Skeletal muscle tissue (tissue), 4 donors: ENCODE measurements around the gene DCAF7. TPM values are rescaled to one million over a fixed set of nuclear protein-coding genes. Genes with fewer than 3 reads are reported as not detected.

Experiments
- H3K27ac ChIP-seq: one replicate; pipeline ENCODE4 v1.7.0; 2013; ENCODE audit warnings: mild to moderate bottlenecking, low read depth, low read length, inconsistent platforms
- H3K27me3 ChIP-seq, 3 donors: one replicate each; pipeline ENCODE4 v1.7.0; 2013; ENCODE audit warnings: low read length in 3 of 3; ENCODE audit not compliant: control insufficient read depth in 3 of 3, insufficient read depth in 3 of 3
- H3K36me3 ChIP-seq, 3 donors: one replicate each; pipeline ENCODE4 v1.7.0; 2013; ENCODE audit warnings: low read length in 3 of 3; ENCODE audit not compliant: control insufficient read depth in 3 of 3, insufficient read depth in 3 of 3
- H3K4me1 ChIP-seq, 3 donors: one replicate each; pipeline ENCODE4 v1.7.0; 2013; ENCODE audit warnings: low read length in 3 of 3, mild to moderate bottlenecking in 3 of 3; ENCODE audit not compliant: control insufficient read depth in 3 of 3, insufficient read depth in 3 of 3
- H3K4me3 ChIP-seq, 3 donors: one replicate each; pipeline ENCODE4 v1.7.0; 2013; ENCODE audit warnings: low read length in 3 of 3
- H3K9ac ChIP-seq, 3 donors: one replicate each; pipeline ENCODE4 v1.7.0; 2013; ENCODE audit warnings: low read length in 3 of 3, mild to moderate bottlenecking in 3 of 3, moderate library complexity in 2 of 3, low read depth in 1 of 3
- H3K9me3 ChIP-seq, 3 donors: one replicate each; pipeline ENCODE4 v1.7.0; 2013; ENCODE audit warnings: low read length in 3 of 3; ENCODE audit not compliant: control insufficient read depth in 3 of 3
- total RNA-seq: library from RNA; depleted of rRNA; stranded (reverse); fragments of >200 nt; gene quantifications from one replicate; pipeline ENCODE4 v1.2.3, GENCODE V29; 2014
- donor health status: Osteomylitis.

Gene DCAF7
- total RNA-seq, 1 donor from 2014 or later: 13.6 TPM

DNA sequence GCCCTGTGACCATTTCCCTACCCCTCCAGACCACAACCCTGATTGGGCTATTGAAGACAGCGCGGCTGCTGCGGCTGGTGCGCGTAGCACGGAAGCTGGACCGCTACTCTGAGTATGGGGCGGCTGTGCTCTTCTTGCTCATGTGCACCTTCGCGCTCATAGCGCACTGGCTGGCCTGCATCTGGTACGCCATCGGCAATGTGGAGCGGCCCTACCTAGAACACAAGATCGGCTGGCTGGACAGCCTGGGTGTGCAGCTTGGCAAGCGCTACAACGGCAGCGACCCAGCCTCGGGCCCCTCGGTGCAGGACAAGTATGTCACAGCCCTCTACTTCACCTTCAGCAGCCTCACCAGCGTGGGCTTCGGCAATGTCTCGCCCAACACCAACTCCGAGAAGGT lies 14.6 kb upstream of the DCAF7 start:
- Histone ChIP-seq H3K27ac (no peak overlapping the region), H3K27me3 (peaks cover 23 to 36% (median 28%) of the 10 kb centered on the region in 3 donors), H3K9ac (no peak overlapping the region), H3K36me3 (no peaks in the 10 kb centered on the region), H3K4me1 (peaks cover 3 to 8% (median 6%) of the 10 kb centered on the region in 3 donors), H3K9me3 (no peaks in the 10 kb centered on the region), H3K4me3 (no peak overlapping the region)

DNA sequence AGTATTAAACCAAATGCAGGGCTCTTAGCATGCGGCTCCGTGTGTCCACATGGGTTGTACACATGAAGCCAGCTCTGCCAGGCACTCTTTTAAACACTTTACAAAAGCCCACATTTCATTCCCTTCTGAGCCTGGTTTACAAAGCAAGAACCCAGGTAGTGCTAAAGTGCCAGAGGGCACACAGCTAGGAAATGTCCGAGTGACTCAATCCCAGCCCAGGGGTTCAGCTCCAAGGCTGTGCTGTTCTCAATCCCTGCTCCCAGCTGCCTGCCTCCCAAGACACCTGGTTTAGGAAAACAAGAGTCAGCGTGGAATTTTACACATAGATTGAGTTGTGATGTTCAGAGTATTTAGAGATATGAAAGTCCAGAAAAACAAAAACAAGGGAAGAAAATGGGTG lies 13.3 kb upstream of the DCAF7 start:
- Histone ChIP-seq H3K9me3 (no peaks in the 10 kb centered on the region), H3K4me3 (no peak overlapping the region), H3K27ac (no peak overlapping the region), H3K36me3 (no peaks in the 10 kb centered on the region), H3K4me1 (peaks cover 3 to 8% (median 6%) of the 10 kb centered on the region in 3 donors), H3K27me3 (peaks cover 25 to 38% (median 28%) of the 10 kb centered on the region in 3 donors), H3K9ac (no peak overlapping the region)

DNA sequence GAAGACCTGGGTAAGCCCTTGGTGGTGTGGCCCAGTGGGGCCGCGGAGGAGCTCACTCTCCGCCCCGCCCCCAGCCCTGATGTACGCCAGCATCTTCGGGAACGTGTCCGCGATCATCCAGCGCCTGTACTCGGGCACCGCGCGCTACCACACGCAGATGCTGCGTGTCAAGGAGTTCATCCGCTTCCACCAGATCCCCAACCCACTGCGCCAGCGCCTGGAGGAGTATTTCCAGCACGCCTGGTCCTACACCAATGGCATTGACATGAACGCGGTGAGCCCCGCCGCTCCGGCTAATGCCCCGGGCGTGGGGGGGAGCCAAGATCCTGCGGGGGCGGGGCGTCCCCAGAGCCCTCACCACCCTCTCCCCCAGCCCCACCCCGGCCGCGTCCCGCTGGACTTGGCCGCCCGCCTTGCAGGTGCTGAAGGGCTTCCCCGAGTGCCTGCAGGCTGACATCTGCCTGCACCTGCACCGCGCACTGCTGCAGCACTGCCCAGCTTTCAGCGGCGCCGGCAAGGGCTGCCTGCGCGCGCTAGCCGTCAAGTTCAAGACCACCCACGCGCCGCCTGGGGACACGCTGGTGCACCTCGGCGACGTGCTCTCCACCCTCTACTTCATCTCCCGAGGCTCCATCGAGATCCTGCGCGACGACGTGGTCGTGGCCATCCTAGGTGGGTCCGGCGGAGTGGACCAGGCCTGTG lies 12.1 kb upstream of the DCAF7 start:
- no peaks in the 10 kb centered on the region for H3K36me3 ChIP-seq
- peak overlapping the region in 1 of 3 donors; percentile 29 for H3K4me3 ChIP-seq
- H3K27me3 ChIP-seq: peaks cover 29 to 38% (median 30%) of the 10 kb centered on the region in 3 donors
- peaks cover 3 to 8% (median 6%) of the 10 kb centered on the region in 3 donors for H3K4me1 ChIP-seq
- no peaks in the 10 kb centered on the region for H3K9me3 ChIP-seq
- H3K27ac ChIP-seq: no peak overlapping the region
- no peak overlapping the region for H3K9ac ChIP-seq

DNA sequence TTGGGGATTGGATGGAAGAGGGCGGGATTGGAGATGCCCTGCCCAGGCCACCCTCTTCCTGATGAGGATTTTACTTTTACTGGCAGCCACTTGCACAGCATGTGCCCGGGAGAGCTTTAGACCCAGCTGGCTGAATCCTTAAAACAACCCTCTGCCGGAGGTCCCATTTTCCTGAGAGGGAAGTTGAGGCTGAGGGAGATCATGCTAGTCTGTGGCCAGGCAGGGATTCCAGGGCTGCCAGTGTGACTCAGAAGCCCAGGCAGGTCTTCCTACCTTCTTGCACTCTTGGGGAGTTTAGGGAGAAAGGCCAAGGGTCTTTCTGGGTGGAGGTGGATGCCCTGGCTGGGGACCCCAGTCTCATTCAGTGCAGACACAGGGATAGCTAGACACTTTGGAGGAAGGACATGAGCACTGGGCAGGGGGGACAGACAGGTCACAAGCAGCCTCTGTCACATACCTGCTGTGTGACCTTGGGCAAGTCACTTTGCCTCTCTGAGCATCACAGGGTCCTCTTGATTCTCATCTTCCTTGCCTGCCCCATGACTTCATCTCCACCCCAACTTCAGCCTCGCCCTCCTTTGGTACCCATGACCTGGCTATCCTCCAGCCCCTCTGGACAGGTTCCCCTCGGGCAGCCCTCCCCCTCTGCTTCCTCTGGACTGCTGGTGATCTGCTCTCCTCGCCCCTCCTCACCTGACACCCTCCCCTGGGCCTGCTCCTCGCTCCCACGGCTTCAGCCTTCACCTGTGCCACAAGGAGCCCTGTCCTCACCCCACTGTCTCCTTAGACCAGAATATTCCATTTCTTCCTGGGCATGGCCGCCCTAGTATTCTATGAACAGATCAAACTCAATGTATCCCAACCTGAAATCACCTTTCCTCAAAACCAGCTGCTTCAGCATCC lies 11.3 kb upstream of the DCAF7 start:
- Histone ChIP-seq H3K4me3 (no peak overlapping the region), H3K27ac (no peak overlapping the region), H3K4me1 (peaks cover 3 to 8% (median 6%) of the 10 kb centered on the region in 3 donors), H3K36me3 (no peaks in the 10 kb centered on the region), H3K9ac (no peak overlapping the region), H3K27me3 (peaks cover 29 to 38% (median 30%) of the 10 kb centered on the region in 3 donors), H3K9me3 (no peaks in the 10 kb centered on the region)

DNA sequence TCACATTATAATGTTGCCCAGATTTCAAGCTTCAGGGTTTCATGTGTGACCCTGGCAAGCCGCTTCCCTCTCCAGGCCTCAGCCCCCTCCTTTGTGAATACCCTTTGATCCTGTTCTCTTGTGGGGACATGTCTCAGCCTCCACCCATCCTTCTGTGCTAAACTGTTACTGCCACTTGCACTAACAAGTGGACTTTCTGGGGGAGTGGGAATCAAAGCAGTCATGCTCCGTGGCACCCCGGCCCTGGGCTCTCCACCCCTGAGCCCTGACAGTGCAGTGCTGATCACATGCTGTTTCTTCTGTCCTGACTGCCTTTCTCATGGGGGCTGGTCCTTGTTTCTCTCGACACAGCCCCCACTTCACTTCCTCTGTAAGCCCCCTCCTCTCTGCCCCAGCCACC lies 9.7 kb upstream of the DCAF7 start:
- H3K27ac ChIP-seq: no peak overlapping the region
- H3K27me3 ChIP-seq: peaks cover 29 to 35% (median 30%) of the 10 kb centered on the region in 3 donors
- no peaks in the 10 kb centered on the region for H3K9me3 ChIP-seq
- H3K36me3 ChIP-seq: no peaks in the 10 kb centered on the region
- H3K4me1 ChIP-seq: peaks cover 3 to 8% (median 6%) of the 10 kb centered on the region in 3 donors
- no peak overlapping the region for H3K9ac ChIP-seq
- no peak overlapping the region for H3K4me3 ChIP-seq

GRCh38 chr17:63542218-63542545 lies 8.1 kb upstream of the DCAF7 start:
- no peaks in the 10 kb centered on the region for H3K36me3 ChIP-seq
- H3K4me1 ChIP-seq: peaks cover 3 to 8% (median 6%) of the 10 kb centered on the region in 3 donors
- no peaks in the 10 kb centered on the region for H3K9me3 ChIP-seq
- H3K27ac ChIP-seq: no peak overlapping the region
- H3K4me3 ChIP-seq: no peak overlapping the region
- peaks cover 28 to 31% (median 29%) of the 10 kb centered on the region in 3 donors for H3K27me3 ChIP-seq
- no peak overlapping the region for H3K9ac ChIP-seq

DNA sequence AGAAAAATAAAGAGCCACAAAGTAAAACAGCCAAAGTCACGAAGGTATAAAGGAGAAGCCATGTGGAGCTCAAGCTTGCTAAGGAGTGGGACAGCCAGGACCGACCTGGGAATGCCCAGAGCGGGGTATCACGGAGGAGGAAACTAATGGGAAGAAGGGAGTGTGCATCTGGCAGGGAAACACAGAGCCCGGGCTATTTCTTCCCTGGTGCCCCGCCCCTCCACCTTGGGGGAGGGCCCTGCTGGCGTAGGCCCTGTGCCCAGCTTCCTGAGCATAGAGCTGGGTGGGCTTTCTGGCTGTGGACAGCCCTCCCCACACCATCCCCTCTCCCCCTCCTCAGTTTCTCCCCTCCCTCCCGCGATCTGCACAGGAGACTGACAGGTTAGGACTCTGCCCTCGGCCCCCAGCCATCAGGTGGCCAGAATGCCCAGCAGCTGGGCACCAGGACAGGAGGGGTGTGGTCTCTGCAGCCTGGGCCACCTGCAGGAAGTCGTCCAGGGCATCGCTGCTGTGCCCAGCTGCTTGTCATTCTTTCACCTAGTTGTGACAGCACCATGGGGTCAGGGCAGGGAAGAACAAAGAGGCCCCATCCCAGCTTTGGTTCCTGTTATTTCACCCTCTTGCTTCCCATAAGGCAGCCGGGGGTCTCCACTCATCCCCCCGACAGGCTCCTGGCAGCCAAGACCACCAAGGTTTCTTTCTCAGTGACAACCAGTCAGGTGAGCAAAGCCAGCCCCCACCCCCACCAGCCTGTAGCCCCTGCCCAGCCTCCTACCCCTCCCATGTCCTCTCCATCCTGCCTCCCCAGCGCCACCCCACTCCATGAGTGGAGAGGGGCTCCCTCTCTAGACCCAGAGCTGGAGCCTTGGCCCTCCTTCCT lies 7.1 kb upstream of the DCAF7 start:
- Histone ChIP-seq H3K4me3 (no peak overlapping the region), H3K4me1 (peaks cover 3 to 4% (median 3%) of the 10 kb centered on the region in 3 donors), H3K9me3 (no peaks in the 10 kb centered on the region), H3K27me3 (peaks cover 20 to 24% (median 23%) of the 10 kb centered on the region in 3 donors), H3K27ac (no peak overlapping the region), H3K36me3 (no peaks in the 10 kb centered on the region), H3K9ac (no peak overlapping the region)

DNA sequence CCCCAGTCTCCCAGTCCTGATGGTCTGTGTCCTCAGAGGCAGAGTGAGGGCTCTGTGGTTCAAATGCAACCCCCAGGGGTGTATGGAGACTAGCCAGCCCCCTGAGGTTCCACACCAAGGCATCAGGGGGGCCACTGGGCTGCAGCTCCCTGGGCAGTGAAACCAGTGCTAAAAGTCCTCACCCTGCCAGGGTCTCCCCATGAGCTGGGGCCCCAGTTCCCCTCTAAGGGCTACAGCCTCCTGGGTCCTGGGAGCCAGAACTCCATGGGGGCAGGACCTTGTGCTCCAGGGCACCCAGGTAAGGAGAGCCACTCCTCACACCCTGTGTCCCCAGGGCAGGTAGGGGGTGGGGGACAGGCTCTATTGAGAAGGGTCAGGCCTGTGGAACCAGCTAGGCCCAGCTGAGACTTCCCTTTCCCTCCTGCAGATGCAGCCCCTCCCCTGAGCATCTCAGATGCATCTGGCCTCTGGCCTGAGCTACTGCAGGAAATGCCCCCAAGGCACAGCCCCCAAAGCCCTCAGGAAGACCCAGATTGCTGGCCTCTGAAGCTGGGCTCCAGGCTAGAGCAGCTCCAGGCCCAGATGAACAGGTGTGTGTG lies 6.4 kb upstream of the DCAF7 start:
- Histone ChIP-seq H3K9ac (no peak overlapping the region), H3K4me3 (no peak overlapping the region), H3K4me1 (no peaks in the 10 kb centered on the region), H3K27ac (no peak overlapping the region), H3K9me3 (no peaks in the 10 kb centered on the region), H3K36me3 (no peaks in the 10 kb centered on the region), H3K27me3 (peaks cover 13 to 16% (median 15%) of the 10 kb centered on the region in 3 donors)

- peak overlapping the region in 1 of 3 donors; percentile 3 for H3K9ac ChIP-seq
- peaks cover 3 to 6% (median 5%) of the 10 kb centered on the region in 3 donors for H3K4me1 ChIP-seq
- H3K36me3 ChIP-seq: no peaks in the 10 kb centered on the region
- no peak overlapping the region for H3K27ac ChIP-seq
- H3K4me3 ChIP-seq: no peak overlapping the region
- peaks cover 6 to 9% (median 8%) of the 10 kb centered on the region in 3 donors for H3K27me3 ChIP-seq
- H3K9me3 ChIP-seq: no peaks in the 10 kb centered on the region
Measured at GRCh38 chr17:63544467-63545301, 5.6 kb upstream of the DCAF7 start.
